ENCODE results near the gene FBF1. TPM values are rescaled to one million over a fixed set of nuclear protein-coding genes. Genes with fewer than 3 reads are reported as not detected.

The FBF1 gene
- total RNA-seq, 1 donor from 2014 or later, result 15.1 TPM

DNA sequence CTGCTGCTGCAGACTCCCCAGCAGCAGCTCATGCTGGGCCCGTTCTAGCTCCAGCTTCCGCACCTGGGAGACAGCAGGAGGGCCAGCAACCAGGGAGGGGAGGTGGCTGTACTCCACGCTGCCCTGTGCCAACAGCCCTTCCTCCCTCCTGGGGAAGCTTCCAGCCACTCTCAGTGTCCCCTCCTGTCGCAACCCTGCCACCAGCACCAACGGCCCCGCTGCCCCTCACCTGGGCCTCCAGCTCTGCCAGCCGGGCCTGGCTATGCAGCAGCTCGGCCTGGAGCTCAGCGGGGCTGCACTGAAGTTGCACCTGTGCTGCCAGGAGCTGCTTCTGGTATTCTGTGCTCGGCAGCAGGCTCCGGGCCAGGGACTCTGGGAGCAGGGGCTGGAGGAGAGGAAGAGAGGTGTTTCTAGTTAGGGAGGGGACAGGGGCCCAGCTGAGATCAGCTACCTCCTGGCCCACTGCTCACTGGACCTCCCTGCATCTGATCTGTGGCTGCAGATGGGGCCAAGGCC lies 20.7 kb downstream of the FBF1 start:
- ATAC-seq (ENCODE audit: low read depth), result no peak

DNA sequence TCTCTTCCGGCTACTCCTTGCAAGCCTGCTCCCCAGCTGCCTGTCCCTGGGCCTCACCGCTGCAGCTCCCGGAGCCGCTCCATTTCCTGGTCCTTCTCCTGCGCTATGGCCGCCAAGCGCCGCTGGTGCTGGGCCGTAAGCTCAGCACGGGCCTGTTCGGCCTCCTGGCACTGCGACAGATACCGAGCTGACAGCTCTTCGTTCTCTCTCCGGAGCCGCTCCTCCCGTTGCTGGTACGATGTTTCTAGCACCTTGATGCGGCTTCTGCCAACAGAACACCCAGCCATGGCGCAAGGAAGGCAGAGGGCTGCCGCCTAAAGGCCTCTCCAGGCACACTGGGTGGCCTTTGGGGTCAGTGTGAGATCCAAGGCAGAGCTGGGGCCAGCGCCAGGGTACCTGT lies 21.2 kb downstream of the FBF1 start:
- Mint-ChIP-seq H3K4me1 (no peaks in the 10 kb centered on the region), H3K9me3 (no peaks in the 10 kb centered on the region), H3K36me3 (ENCODE audit: low read depth) (peaks cover 6% of the 10 kb centered on the region), H3K27ac (no peak overlapping the region), H3K27me3 (no peaks in the 10 kb centered on the region), H3K4me3 (no peak overlapping the region)
- ATAC-seq (ENCODE audit: low read depth), result no peak
- TF ChIP-seq, protein P1, sequence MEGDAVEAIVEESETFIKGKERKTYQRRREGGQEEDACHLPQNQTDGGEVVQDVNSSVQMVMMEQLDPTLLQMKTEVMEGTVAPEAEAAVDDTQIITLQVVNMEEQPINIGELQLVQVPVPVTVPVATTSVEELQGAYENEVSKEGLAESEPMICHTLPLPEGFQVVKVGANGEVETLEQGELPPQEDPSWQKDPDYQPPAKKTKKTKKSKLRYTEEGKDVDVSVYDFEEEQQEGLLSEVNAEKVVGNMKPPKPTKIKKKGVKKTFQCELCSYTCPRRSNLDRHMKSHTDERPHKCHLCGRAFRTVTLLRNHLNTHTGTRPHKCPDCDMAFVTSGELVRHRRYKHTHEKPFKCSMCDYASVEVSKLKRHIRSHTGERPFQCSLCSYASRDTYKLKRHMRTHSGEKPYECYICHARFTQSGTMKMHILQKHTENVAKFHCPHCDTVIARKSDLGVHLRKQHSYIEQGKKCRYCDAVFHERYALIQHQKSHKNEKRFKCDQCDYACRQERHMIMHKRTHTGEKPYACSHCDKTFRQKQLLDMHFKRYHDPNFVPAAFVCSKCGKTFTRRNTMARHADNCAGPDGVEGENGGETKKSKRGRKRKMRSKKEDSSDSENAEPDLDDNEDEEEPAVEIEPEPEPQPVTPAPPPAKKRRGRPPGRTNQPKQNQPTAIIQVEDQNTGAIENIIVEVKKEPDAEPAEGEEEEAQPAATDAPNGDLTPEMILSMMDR (IDR thresholded peaks at IDR 0.05), result no peak
- CTCF ChIA-PET, result no interaction called here
- DNase-seq, result no peak
- POLR2A ChIA-PET, result interaction anchor here (0.7 to 1.3 kb wide), 2 partner anchors 21 to 51 kb away, joined by 3 read pairs; partner anchors contain the start of gene FBF1
- intact Hi-C loops (cut with micrococcal nuclease), result no loop called here

More for the DNA sequence above, 20.7 kb downstream of the FBF1 start:
- ChIA-PET POLR2A (interaction anchor here (1.3 kb wide), 1 partner anchor 21 kb away, joined by 3 read pairs; the partner anchor contains the start of gene FBF1), CTCF (no interaction called here)
- DNase-seq, result no peak
- H3K36me3 Mint-ChIP-seq (ENCODE audit: low read depth), result peaks cover 5% of the 10 kb centered on the region
- intact Hi-C loops (cut with micrococcal nuclease), result no loop called here
- TF ChIP-seq, protein P1 (IDR thresholded peaks at IDR 0.05), result no peak
- H3K9me3 Mint-ChIP-seq, result no peaks in the 10 kb centered on the region
- no peaks in the 10 kb centered on the region for H3K27me3 Mint-ChIP-seq
- no peak overlapping the region for H3K4me3 Mint-ChIP-seq
- H3K4me1 Mint-ChIP-seq, result no peaks in the 10 kb centered on the region
- H3K27ac Mint-ChIP-seq, result no peak overlapping the region

DNA sequence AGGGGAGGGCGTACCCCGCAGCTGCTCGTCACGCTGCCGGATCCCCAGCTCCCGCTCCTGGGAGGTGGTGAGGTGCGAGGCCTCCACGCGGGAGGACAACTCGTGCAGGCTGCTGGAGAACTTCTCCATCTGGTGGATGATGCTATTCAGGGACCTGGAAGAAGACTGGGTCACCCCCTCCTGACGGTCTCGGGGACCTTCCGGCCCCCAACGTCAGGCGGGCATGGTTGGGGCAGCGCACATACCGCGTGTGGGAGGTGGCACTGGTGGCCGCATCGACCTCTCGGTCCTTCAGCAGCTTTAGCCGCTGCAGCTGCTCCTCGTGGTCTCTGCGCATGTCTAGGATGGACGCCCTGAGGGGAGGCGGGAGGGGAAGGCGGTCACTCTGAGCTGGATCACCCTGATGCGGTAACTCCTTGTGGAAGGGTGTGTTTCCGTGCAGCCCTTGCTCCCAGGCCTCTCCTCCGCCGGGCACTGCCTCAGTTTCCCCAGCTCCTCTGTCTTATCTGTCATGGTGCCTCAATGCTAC lies 22.9 kb downstream of the FBF1 start:
- no peak overlapping the region for H3K27ac Mint-ChIP-seq
- TF ChIP-seq, protein P1 (IDR thresholded peaks at IDR 0.05), result no peak
- no peaks in the 10 kb centered on the region for H3K4me1 Mint-ChIP-seq
- no peak overlapping the region for H3K4me3 Mint-ChIP-seq
- POLR2A ChIA-PET, result interaction anchor here (0.6 kb wide), 1 partner anchor 61 kb away, joined by 3 read pairs; the partner anchor contains the start of genes ACOX1 and TEN1
- no peaks in the 10 kb centered on the region for H3K9me3 Mint-ChIP-seq
- DNase-seq (no peak), ATAC-seq (ENCODE audit: low read depth) (no peak)
- H3K27me3 Mint-ChIP-seq, result no peaks in the 10 kb centered on the region
- peaks cover 12% of the 10 kb centered on the region for H3K36me3 Mint-ChIP-seq (ENCODE audit: low read depth)
- intact Hi-C loops (cut with micrococcal nuclease), result no loop called here
- CTCF ChIA-PET, result no interaction called here

DNA sequence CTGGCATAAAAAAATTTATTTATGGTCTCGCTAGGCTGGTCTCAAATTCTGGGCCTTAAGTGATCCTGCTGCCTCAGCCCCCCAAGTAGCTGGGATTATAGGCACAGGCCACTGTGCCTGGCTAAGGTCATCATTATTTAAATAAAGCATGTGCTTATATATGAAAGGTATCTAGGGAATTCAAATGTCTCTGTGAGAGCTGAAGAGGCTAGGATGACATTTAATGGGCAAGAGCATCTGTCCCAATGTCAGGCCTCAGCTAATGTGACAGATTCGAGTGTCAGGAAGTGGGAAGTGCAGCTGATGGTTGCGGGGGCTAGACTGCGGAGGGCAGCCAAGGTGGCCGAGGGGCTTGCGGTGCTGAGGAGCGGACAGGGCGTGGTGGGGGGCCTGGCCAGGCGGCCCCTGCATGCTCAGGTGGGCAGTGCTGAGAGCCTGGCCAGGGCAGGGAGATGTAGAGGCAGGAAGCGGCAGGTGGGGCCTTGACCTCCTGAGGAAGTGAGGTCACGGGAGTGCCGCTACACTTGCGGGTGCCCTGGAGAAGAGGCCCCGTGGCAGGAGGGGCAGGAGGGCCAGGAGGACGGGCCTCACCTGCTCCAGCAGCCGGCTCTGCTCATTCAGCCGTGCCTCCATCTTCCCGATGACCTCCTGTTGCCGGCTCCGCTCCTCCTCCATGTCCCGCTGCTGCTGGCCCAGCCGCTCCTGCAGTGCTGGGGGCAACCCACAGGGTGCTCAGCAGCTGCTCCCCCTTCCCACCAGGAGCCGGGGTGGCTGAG lies 23.5 kb downstream of the FBF1 start:
- intact Hi-C loops (cut with micrococcal nuclease), result no loop called here
- CTCF ChIA-PET, result no interaction called here
- H3K27ac Mint-ChIP-seq, result no peak overlapping the region

More for the DNA sequence above, 23.5 kb downstream of the FBF1 start:
- DNase-seq (no peak), ATAC-seq (ENCODE audit: low read depth) (no peak)
- no peak overlapping the region for H3K4me3 Mint-ChIP-seq
- no peaks in the 10 kb centered on the region for H3K9me3 Mint-ChIP-seq
- POLR2A ChIA-PET, result interaction anchor here (1.3 kb wide), 1 partner anchor 62 kb away, joined by 4 read pairs; the partner anchor contains the start of gene WBP2
- no peaks in the 10 kb centered on the region for H3K27me3 Mint-ChIP-seq
- H3K36me3 Mint-ChIP-seq (ENCODE audit: low read depth), result peaks cover 12% of the 10 kb centered on the region
- no peaks in the 10 kb centered on the region for H3K4me1 Mint-ChIP-seq
- TF ChIP-seq, protein P1 (IDR thresholded peaks at IDR 0.05), result no peak
